HL-60 (cell line): Measurements from ENCODE around the gene RTCB.

Source experiments
- DNase-seq, 2 experiments: peaks; one replicate each; pipeline ENCODE4 v3.0.0-alpha.2; 2010 to 2020; ENCODE audit warnings: low read depth in 1 of 2, low spot score in 1 of 2
- H3K27ac ChIP-seq: fragments of 250-450 bp; sonication (Bioruptor Pico); replicated peaks from 2 replicates; pipeline ENCODE4 v1.5.1; 2020; ENCODE audit warnings: mild to moderate bottlenecking, moderate library complexity
- H3K27me3 ChIP-seq: fragments of 250-450 bp; sonication (Bioruptor Pico); 2 replicates; pipeline ENCODE4 v1.5.1; 2021; ENCODE audit warnings: mild to moderate bottlenecking, moderate library complexity; ENCODE audit not compliant: insufficient read depth, poor library complexity, severe bottlenecking
- H3K4me3 ChIP-seq: replicated peaks from 2 replicates; pipeline ENCODE4 v1.5.1; 2011; ENCODE audit warnings: mild to moderate bottlenecking, control low read depth, low read length; ENCODE audit not compliant: insufficient read depth
- GABPA ChIP-seq: IDR thresholded peaks from 2 replicates; pipeline ENCODE4 v1.6.1; 2012; ENCODE audit warnings: low read depth
- POLR2AphosphoS5 ChIP-seq: IDR thresholded peaks from 2 replicates; pipeline ENCODE4 v1.6.1; 2012; ENCODE audit warnings: low read depth
- SPI1 ChIP-seq: IDR thresholded peaks from 2 replicates; pipeline ENCODE4 v1.6.1; 2012; ENCODE audit warnings: low read depth, mild to moderate bottlenecking, borderline replicate concordance
- TF ChIP-seq, protein P1 (sequence below): IDR thresholded peaks from one replicate; pipeline ENCODE4 v1.5.1; 2011; ENCODE audit warnings: low read length, control low read depth, inconsistent platforms; ENCODE audit not compliant: insufficient read depth
- TF ChIP-seq, protein P2 (sequence below): IDR thresholded peaks from 2 replicates; pipeline ENCODE4 v1.6.1; 2012; ENCODE audit warnings: low read depth; ENCODE audit not compliant: insufficient replicate concordance

Gene RTCB

DNA sequence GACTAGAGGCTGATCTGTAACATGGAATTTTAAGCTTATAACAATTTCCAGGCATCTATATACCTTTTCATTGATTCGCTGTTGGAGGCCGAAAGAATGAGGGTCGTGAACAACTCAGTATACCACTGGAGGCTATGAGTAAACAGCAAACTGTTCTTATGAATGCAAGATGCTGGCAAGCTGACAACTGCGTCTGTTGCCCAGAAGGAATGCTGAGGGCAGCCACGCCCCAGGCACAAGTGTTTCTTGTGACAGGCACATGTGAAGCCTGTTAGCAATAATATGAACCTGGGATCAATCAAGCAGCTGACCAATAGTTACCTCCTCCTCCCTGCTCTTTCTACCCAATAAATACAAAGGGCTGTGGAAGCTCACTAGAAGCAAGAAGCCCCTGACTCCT is 15.3 kb downstream of the RTCB start:
- no peak for DNase-seq
- no peak overlapping the region for H3K27ac ChIP-seq
- no peak overlapping the region for H3K4me3 ChIP-seq
- TF ChIP-seq GABPA = no peak
- no peak for TF ChIP-seq POLR2AphosphoS5
- no peak for TF ChIP-seq SPI1
- TF ChIP-seq, protein P1, sequence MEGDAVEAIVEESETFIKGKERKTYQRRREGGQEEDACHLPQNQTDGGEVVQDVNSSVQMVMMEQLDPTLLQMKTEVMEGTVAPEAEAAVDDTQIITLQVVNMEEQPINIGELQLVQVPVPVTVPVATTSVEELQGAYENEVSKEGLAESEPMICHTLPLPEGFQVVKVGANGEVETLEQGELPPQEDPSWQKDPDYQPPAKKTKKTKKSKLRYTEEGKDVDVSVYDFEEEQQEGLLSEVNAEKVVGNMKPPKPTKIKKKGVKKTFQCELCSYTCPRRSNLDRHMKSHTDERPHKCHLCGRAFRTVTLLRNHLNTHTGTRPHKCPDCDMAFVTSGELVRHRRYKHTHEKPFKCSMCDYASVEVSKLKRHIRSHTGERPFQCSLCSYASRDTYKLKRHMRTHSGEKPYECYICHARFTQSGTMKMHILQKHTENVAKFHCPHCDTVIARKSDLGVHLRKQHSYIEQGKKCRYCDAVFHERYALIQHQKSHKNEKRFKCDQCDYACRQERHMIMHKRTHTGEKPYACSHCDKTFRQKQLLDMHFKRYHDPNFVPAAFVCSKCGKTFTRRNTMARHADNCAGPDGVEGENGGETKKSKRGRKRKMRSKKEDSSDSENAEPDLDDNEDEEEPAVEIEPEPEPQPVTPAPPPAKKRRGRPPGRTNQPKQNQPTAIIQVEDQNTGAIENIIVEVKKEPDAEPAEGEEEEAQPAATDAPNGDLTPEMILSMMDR = no peak
- TF ChIP-seq, protein P2, sequence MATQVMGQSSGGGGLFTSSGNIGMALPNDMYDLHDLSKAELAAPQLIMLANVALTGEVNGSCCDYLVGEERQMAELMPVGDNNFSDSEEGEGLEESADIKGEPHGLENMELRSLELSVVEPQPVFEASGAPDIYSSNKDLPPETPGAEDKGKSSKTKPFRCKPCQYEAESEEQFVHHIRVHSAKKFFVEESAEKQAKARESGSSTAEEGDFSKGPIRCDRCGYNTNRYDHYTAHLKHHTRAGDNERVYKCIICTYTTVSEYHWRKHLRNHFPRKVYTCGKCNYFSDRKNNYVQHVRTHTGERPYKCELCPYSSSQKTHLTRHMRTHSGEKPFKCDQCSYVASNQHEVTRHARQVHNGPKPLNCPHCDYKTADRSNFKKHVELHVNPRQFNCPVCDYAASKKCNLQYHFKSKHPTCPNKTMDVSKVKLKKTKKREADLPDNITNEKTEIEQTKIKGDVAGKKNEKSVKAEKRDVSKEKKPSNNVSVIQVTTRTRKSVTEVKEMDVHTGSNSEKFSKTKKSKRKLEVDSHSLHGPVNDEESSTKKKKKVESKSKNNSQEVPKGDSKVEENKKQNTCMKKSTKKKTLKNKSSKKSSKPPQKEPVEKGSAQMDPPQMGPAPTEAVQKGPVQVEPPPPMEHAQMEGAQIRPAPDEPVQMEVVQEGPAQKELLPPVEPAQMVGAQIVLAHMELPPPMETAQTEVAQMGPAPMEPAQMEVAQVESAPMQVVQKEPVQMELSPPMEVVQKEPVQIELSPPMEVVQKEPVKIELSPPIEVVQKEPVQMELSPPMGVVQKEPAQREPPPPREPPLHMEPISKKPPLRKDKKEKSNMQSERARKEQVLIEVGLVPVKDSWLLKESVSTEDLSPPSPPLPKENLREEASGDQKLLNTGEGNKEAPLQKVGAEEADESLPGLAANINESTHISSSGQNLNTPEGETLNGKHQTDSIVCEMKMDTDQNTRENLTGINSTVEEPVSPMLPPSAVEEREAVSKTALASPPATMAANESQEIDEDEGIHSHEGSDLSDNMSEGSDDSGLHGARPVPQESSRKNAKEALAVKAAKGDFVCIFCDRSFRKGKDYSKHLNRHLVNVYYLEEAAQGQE = no peak
- H3K27me3 ChIP-seq = no peaks in the 10 kb centered on the region

DNA sequence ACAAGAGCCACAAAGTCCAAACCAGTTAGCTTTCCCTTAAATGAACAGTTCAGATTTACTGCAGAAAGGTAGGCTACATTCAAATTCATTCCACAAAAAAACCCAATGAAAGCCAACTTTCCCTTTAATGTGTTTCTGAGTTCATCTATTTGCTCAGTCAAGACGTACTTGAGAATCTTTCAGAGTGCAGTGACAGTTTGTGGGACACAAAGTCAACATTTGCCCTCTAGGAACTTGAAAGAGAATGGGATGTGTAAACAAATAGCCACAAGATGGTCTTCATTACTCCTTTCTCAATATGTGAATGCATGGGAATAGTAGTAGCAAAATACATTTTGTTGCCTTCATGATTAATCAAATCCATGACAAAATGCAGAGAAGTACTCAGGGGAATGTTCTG is 15.8 kb downstream of the RTCB start:
- TF ChIP-seq GABPA (no peak), SPI1 (no peak)
- TF ChIP-seq, protein P1 = no peak
- TF ChIP-seq, protein P2 = no peak
- Histone ChIP-seq H3K27me3 (no peaks in the 10 kb centered on the region), H3K27ac (no peak overlapping the region), H3K4me3 (no peak overlapping the region)
- DNase-seq = no peak

DNA sequence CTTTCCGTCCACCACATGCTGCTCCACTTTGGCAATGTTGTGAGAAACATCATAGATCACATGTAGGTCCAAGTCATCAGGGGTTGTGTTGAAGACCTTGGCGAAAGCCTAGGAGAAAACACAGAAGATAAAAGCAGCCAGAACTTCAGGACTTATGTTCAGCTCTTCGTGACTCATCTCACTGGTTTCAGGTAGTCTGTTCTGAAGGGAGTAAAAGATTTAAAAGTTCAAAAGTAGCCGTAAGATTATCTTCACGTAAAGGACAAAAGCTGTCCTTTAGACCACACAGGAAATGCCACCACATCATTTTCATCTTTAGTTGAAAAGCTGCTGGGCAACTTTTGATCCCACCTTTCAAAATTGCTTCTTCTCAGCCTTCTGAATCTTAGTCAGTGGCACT is 16.9 kb downstream of the RTCB start:
- no peak overlapping the region for H3K27ac ChIP-seq
- TF ChIP-seq, protein P2 = no peak
- TF ChIP-seq, protein P1 = no peak
- no peak for TF ChIP-seq SPI1
- no peak for TF ChIP-seq POLR2AphosphoS5
- no peak for TF ChIP-seq GABPA

More for the DNA sequence above, 16.9 kb downstream of the RTCB start:
- DNase-seq = no peak
- Histone ChIP-seq H3K4me3 (no peak overlapping the region), H3K27me3 (no peaks in the 10 kb centered on the region)
